K562 (cell line): Measurements from ENCODE around the gene MICAL2. TPM values are rescaled to one million over a fixed set of nuclear protein-coding genes. Genes with fewer than 3 reads are reported as not detected.

ENCODE experiments used
- ATF3 ChIP-seq, 2 experiments: fragments of 450-650 bp in 1 of 2; sonication (generic) in 1 of 2; formaldehyde crosslinking in 1 of 2; IDR thresholded peaks in 1 of 2; conservative IDR thresholded peaks in 1 of 2; 2 replicates each; pipeline versions ENCODE4 v1.6.1 to v1.8.1; 2016 to 2023; ENCODE audit warnings: mild to moderate bottlenecking in 2 of 2, moderate library complexity in 2 of 2, inconsistent platforms in 1 of 2, missing genetic modification reagents in 1 of 2
- DPF2 ChIP-seq: fragments of 450-650 bp; IDR thresholded peaks from 2 replicates; pipeline ENCODE4 v1.6.1; 2016
- GTF2F1 ChIP-seq: IDR thresholded peaks from 2 replicates; pipeline ENCODE4 v1.6.1; 2011; ENCODE audit warnings: low read depth, low read length, improper control_type of control experiment
- KDM1A ChIP-seq, 2 experiments: fragments of 450-650 bp; IDR thresholded peaks; 2 replicates each; pipeline ENCODE4 v1.6.1; 2016; ENCODE audit warnings: mild to moderate bottlenecking in 2 of 2
- MEF2A ChIP-seq: IDR thresholded peaks from 2 replicates; pipeline ENCODE4 v1.6.1; 2011; ENCODE audit warnings: low read depth, mild to moderate bottlenecking, low read length, moderate library complexity; ENCODE audit not compliant: control insufficient read depth
- OTX1 ChIP-seq: fragments of 450-650 bp; formaldehyde crosslinking; IDR thresholded peaks from 2 replicates; pipeline ENCODE4 v1.4.0; 2022; ENCODE audit warnings: mild to moderate bottlenecking
- PML ChIP-seq: IDR thresholded peaks from 2 replicates; pipeline ENCODE4 v1.6.1; 2012; ENCODE audit warnings: low read length, inconsistent platforms
- POLR2B ChIP-seq: fragments of 450-650 bp; IDR thresholded peaks from 2 replicates; pipeline ENCODE4 v1.6.1; 2018; ENCODE audit warnings: low read depth; ENCODE audit not compliant: partially characterized antibody
- POLR2H ChIP-seq: IDR thresholded peaks from 2 replicates; pipeline ENCODE4 v1.6.1; 2016; ENCODE audit warnings: missing genetic modification characterization, low read depth, mild to moderate bottlenecking, control low read depth, missing compliant biosample characterization, moderate library complexity
- SIX5 ChIP-seq, 2 experiments: IDR thresholded peaks; 2 replicates each; pipeline ENCODE4 v1.6.1; 2011; ENCODE audit warnings: low read length in 2 of 2, borderline replicate concordance in 1 of 2, low read depth in 1 of 2, mild to moderate bottlenecking in 1 of 2, moderate library complexity in 1 of 2; ENCODE audit not compliant: insufficient read depth in 1 of 2
- ZBTB5 ChIP-seq: fragments of 450-650 bp; IDR thresholded peaks from 2 replicates; pipeline ENCODE4 v1.6.1; 2017; ENCODE audit warnings: antibody characterized with exemption
- ZFP1 ChIP-seq: fragments of 450-650 bp; formaldehyde crosslinking; IDR thresholded peaks from 2 replicates; pipeline ENCODE4 v1.4.0; 2020; ENCODE audit warnings: mild to moderate bottlenecking, mixed read lengths
- ZFX ChIP-seq: sonication (generic); formaldehyde crosslinking; IDR thresholded peaks from 2 replicates; pipeline ENCODE4 v1.8.0; 2022; ENCODE audit warnings: mild to moderate bottlenecking, missing genetic modification reagents, moderate library complexity
- ZKSCAN8 ChIP-seq: fragments of 200-800 bp; sonication (Bioruptor generic); IDR thresholded peaks from 2 replicates; pipeline ENCODE4 v1.6.1; 2016; ENCODE audit warnings: missing genetic modification characterization, missing compliant biosample characterization
- ZNF197 ChIP-seq: fragments of 200-800 bp; sonication (Bioruptor generic); IDR thresholded peaks from 2 replicates; pipeline ENCODE4 v1.6.1; 2016; ENCODE audit warnings: low read depth, missing genetic modification characterization, missing compliant biosample characterization
- ZNF311 ChIP-seq: fragments of 250-450 bp; sonication (Bioruptor Pico); IDR thresholded peaks from 2 replicates; pipeline ENCODE4 v1.4.0; 2020; ENCODE audit warnings: mild to moderate bottlenecking, moderate library complexity
- ZNF354B ChIP-seq: fragments of 250-450 bp; sonication (Bioruptor Pico); IDR thresholded peaks from 2 replicates; pipeline ENCODE4 v1.4.0; 2020
- ZNF395 ChIP-seq: fragments of 200-800 bp; sonication (Bioruptor generic); IDR thresholded peaks from 2 replicates; pipeline ENCODE4 v1.6.1; 2017; ENCODE audit warnings: missing genetic modification characterization, missing compliant biosample characterization
- ZNF507 ChIP-seq: conservative IDR thresholded peaks from 2 replicates; pipeline ENCODE4 v1.6.1; 2017; ENCODE audit warnings: missing genetic modification characterization, missing compliant biosample characterization
- ZNF561 ChIP-seq: fragments of 450-650 bp; formaldehyde crosslinking; conservative IDR thresholded peaks from 2 replicates; pipeline ENCODE4 v1.4.0; 2020; ENCODE audit warnings: mild to moderate bottlenecking, moderate library complexity
- polyA plus RNA-seq, 8 experiments: library from polyadenylated mRNA; depleted of rRNA in 4 of 8; stranded (reverse) in 5 of 8; unstranded in 3 of 8; fragments of >200 nt; fragmentation: Nextera tagmentation in 2 of 8; fragmentation: Illumina TruSeq in 1 of 8; extraction: Ambion mirVana in 2 of 8; extraction: Trizol in 1 of 8; gene quantifications; 2 replicates each; pipeline versions ENCODE4 v1.2.1 to v1.2.3, GENCODE V29; 2011 to 2014; ENCODE audit warnings: inconsistent platforms in 1 of 8, missing spikeins in 1 of 8
- total RNA-seq, 7 experiments: library from RNA; depleted of rRNA in 6 of 7; stranded (reverse); fragments of >200 nt in 6 of 7; fragmentation: Illumina TruSeq in 2 of 7; extraction: Trizol in 2 of 7; gene quantifications; 2 replicates each; pipeline versions ENCODE4 v1.2.1 to v1.2.3, GENCODE V29; 2011 to 2021; ENCODE audit warnings: low replicate concordance in 1 of 7
- TF ChIP-seq, protein P1 (sequence below): IDR thresholded peaks from 2 replicates; pipeline ENCODE4 v1.6.1; 2014; ENCODE audit warnings: antibody characterized with exemption
- TF ChIP-seq, protein P2 (sequence below): fragments of 250-450 bp; sonication (Bioruptor Pico); IDR thresholded peaks from 2 replicates; pipeline ENCODE4 v1.4.0; 2020; ENCODE audit warnings: mild to moderate bottlenecking

MICAL2 gene
- total and polyA plus RNA-seq, 9 of the 15 experiments (the other 6 are each of a cell fraction or from before 2014, with no cell fraction given) = 4.7 to 64.2 (median 33.6) TPM

GRCh38 chr11:12149672-12150225 lies 39.4 kb downstream of the MICAL2 start (continued):
- TF ChIP-seq ATF3 (IDR thresholded peaks at IDR 0.05) (peak; percentile 67), ATF3 (CRISPR knock-in tag; conservative IDR thresholded peaks at IDR 0.05) (no peak), ZNF354B (no peak; the same call in 1 of the 2 replicates), ZNF561 (CRISPR knock-in tag) (no peak), ZFP1 (CRISPR knock-in tag) (no peak), MEF2A (peak; percentile 22; the same call in 1 of the 2 replicates), POLR2H (tag) (no peak), ZFX (CRISPR knock-in tag) (peak; percentile 32; the same call in 1 of the 2 replicates), ZNF507 (tag) (no peak), ZNF197 (CRISPR knock-in tag) (no peak; the same call in 1 of the 2 replicates), DPF2 (peak; percentile 90), OTX1 (CRISPR knock-in tag) (peak; percentile 73; the same call in 1 of the 2 replicates), ZBTB5 (no peak), POLR2B (no peak), GTF2F1 (no peak), ZNF311 (CRISPR knock-in tag) (0 out of 2 replicates have a peak, but pooled peaks have one; percentile 57), PML (peak; percentile 86), SIX5 (IDR thresholded peaks at IDR 0.05; ENCODE audit: borderline replicate concordance in 1 of 2, insufficient read depth in 1 of 2, low read depth in 1 of 2, low read length in 2 of 2) (no peak), ZNF395 (CRISPR knock-in tag) (peak; percentile 94), KDM1A (IDR thresholded peaks at IDR 0.05) (peak; percentile 89), ZKSCAN8 (CRISPR knock-in tag) (0 out of 2 replicates have a peak, but pooled peaks have one; percentile 40)
- TF ChIP-seq, protein P1, sequence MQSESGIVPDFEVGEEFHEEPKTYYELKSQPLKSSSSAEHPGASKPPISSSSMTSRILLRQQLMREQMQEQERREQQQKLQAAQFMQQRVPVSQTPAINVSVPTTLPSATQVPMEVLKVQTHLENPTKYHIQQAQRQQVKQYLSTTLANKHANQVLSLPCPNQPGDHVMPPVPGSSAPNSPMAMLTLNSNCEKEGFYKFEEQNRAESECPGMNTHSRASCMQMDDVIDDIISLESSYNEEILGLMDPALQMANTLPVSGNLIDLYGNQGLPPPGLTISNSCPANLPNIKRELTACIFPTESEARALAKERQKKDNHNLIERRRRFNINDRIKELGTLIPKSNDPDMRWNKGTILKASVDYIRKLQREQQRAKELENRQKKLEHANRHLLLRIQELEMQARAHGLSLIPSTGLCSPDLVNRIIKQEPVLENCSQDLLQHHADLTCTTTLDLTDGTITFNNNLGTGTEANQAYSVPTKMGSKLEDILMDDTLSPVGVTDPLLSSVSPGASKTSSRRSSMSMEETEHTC = no peak
- TF ChIP-seq, protein P2, sequence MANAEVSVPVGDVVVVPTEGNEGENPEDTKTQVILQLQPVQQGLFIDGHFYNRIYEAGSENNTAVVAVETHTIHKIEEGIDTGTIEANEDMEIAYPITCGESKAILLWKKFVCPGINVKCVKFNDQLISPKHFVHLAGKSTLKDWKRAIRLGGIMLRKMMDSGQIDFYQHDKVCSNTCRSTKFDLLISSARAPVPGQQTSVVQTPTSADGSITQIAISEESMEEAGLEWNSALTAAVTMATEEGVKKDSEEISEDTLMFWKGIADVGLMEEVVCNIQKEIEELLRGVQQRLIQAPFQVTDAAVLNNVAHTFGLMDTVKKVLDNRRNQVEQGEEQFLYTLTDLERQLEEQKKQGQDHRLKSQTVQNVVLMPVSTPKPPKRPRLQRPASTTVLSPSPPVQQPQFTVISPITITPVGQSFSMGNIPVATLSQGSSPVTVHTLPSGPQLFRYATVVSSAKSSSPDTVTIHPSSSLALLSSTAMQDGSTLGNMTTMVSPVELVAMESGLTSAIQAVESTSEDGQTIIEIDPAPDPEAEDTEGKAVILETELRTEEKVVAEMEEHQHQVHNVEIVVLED = no peak
